Astrocyte (in vitro differentiated cells and primary cell): ENCODE results near the gene HBA2. TPM values are rescaled to one million over a fixed set of nuclear protein-coding genes. Genes with fewer than 3 reads are reported as not detected.

ENCODE experiments used
- DNase-seq: peaks from one replicate; pipeline ENCODE4 v3.0.0-alpha.2; 2010; ENCODE audit warnings: low read depth
- FAIRE-seq: peaks from 2 replicates; lab custom pipeline; 2011; peaks lifted over from hg19 to GRCh38; lab: Jason Lieb, UNC
- H2AFZ ChIP-seq: 2 replicates; pipeline ENCODE4 v1.6.0; 2012; ENCODE audit warnings: low read depth, low read length, inconsistent platforms
- H3K27ac ChIP-seq: 2 replicates; pipeline ENCODE4 v1.5.1; 2011; ENCODE audit warnings: low read depth, low read length, inconsistent platforms
- H3K27me3 ChIP-seq: 2 replicates; pipeline ENCODE4 v1.6.0; 2011; ENCODE audit warnings: low read length, inconsistent platforms; ENCODE audit not compliant: insufficient read depth
- H3K36me3 ChIP-seq: 2 replicates; pipeline ENCODE4 v1.5.1; 2011; ENCODE audit warnings: low read length, inconsistent platforms; ENCODE audit not compliant: insufficient read depth
- H3K4me1 ChIP-seq: 2 replicates; pipeline ENCODE4 v1.5.1; 2011; ENCODE audit warnings: low read length, inconsistent platforms; ENCODE audit not compliant: insufficient read depth
- H3K4me2 ChIP-seq: 2 replicates; pipeline ENCODE4 v1.6.0; 2012; ENCODE audit warnings: low read length, inconsistent platforms
- H3K4me3 ChIP-seq: 2 replicates; pipeline ENCODE4 v1.5.1; 2011; ENCODE audit warnings: low read depth, mild to moderate bottlenecking, low read length, inconsistent platforms; ENCODE audit not compliant: insufficient read depth
- H3K79me2 ChIP-seq: 2 replicates; pipeline ENCODE4 v1.6.0; 2012; ENCODE audit warnings: mild to moderate bottlenecking, low read length, inconsistent platforms; ENCODE audit not compliant: insufficient read depth
- H3K9ac ChIP-seq: 2 replicates; pipeline ENCODE4 v1.6.0; 2012; ENCODE audit warnings: mild to moderate bottlenecking, low read length, inconsistent platforms
- H3K9me3 ChIP-seq: 2 replicates; pipeline ENCODE4 v1.5.1; 2012; ENCODE audit warnings: low read depth, mild to moderate bottlenecking, low read length, inconsistent platforms; ENCODE audit not compliant: insufficient read depth
- H4K20me1 ChIP-seq: 2 replicates; pipeline ENCODE4 v1.6.0; 2012; ENCODE audit warnings: low read length, inconsistent platforms; ENCODE audit not compliant: insufficient read depth
- H3K27ac Mint-ChIP-seq: one replicate; pipeline ENCODE4 v1.8.0; 2021; ENCODE audit warnings: mild to moderate bottlenecking, mixed read lengths; ENCODE audit not compliant: unreplicated experiment
- H3K27me3 Mint-ChIP-seq: one replicate; pipeline ENCODE4 v1.8.0; 2021; ENCODE audit warnings: low read depth, mixed read lengths; ENCODE audit not compliant: unreplicated experiment
- H3K36me3 Mint-ChIP-seq: one replicate; pipeline ENCODE4 v1.8.0; 2021; ENCODE audit warnings: low read depth, mixed read lengths; ENCODE audit not compliant: unreplicated experiment
- H3K4me1 Mint-ChIP-seq: one replicate; pipeline ENCODE4 v1.8.0; 2021; ENCODE audit warnings: low read depth, mixed read lengths; ENCODE audit not compliant: unreplicated experiment
- H3K4me3 Mint-ChIP-seq: one replicate; pipeline ENCODE4 v1.8.0; 2021; ENCODE audit warnings: mild to moderate bottlenecking, moderate library complexity, mixed read lengths; ENCODE audit not compliant: unreplicated experiment
- H3K9me3 Mint-ChIP-seq: one replicate; pipeline ENCODE4 v1.8.0; 2021; ENCODE audit warnings: mild to moderate bottlenecking, mixed read lengths; ENCODE audit not compliant: unreplicated experiment
- CTCF ChIP-seq: IDR thresholded peaks from 2 replicates; pipeline ENCODE4 v1.5.1; 2011; ENCODE audit warnings: low read depth, mild to moderate bottlenecking, inconsistent platforms, low read length, moderate library complexity; ENCODE audit not compliant: insufficient read depth
- EZH2 ChIP-seq: IDR thresholded peaks from 2 replicates; pipeline ENCODE4 v1.6.1; 2012; ENCODE audit warnings: mild to moderate bottlenecking, low read length, inconsistent platforms; ENCODE audit not compliant: insufficient read depth
- total RNA-seq: library from RNA; stranded (reverse); gene quantifications from 2 replicates; pipeline ENCODE4 v1.2.1, GENCODE V29; 2021

The HBA2 gene
- total RNA-seq, 1 donor from 2014 or later, result 1.4 TPM

GRCh38 chr16:144797-145252, 27.9 kb upstream of the HBA2 start:
- Histone ChIP-seq H3K4me2 (no peak overlapping the region), H3K27ac (no peak overlapping the region), H3K9me3 (no peaks in the 10 kb centered on the region), H3K4me1 (peaks cover 7% of the 10 kb centered on the region), H3K79me2 (no peaks in the 10 kb centered on the region), H4K20me1 (no peaks in the 10 kb centered on the region), H3K4me3 (no peak overlapping the region), H3K36me3 (no peaks in the 10 kb centered on the region), H2AFZ (no peak overlapping the region), H3K9ac (no peak overlapping the region), H3K27me3 (peaks cover 3% of the 10 kb centered on the region)
- Mint-ChIP-seq H3K27me3 (peaks cover 21% of the 10 kb centered on the region), H3K4me3 (no peak overlapping the region), H3K4me1 (peaks cover 21% of the 10 kb centered on the region), H3K9me3 (no peaks in the 10 kb centered on the region), H3K27ac (no peak overlapping the region), H3K36me3 (no peaks in the 10 kb centered on the region)
- DNase-seq (no peak), FAIRE-seq (no peak)
- no peak for TF ChIP-seq CTCF
- no peak for TF ChIP-seq EZH2

GRCh38 chr16:146646-147045, 26.0 kb upstream of the HBA2 start:
- H3K4me3 Mint-ChIP-seq, result no peak overlapping the region
- H3K36me3 Mint-ChIP-seq, result no peaks in the 10 kb centered on the region
- H3K27ac Mint-ChIP-seq, result no peak overlapping the region
- H2AFZ ChIP-seq, result no peak overlapping the region
- no peak overlapping the region for H3K4me2 ChIP-seq
- H3K79me2 ChIP-seq, result no peaks in the 10 kb centered on the region
- no peaks in the 10 kb centered on the region for H3K9me3 Mint-ChIP-seq
- H3K36me3 ChIP-seq, result no peaks in the 10 kb centered on the region
- H3K27ac ChIP-seq, result no peak overlapping the region
- no peak for DNase-seq
- FAIRE-seq, result no peak
- no peaks in the 10 kb centered on the region for H3K9me3 ChIP-seq
- H4K20me1 ChIP-seq, result no peaks in the 10 kb centered on the region
- TF ChIP-seq CTCF (no peak), EZH2 (no peak)
- H3K27me3 ChIP-seq, result peaks cover 6% of the 10 kb centered on the region
- H3K9ac ChIP-seq, result no peak overlapping the region
- peaks cover 7% of the 10 kb centered on the region for H3K4me1 ChIP-seq
- H3K4me1 Mint-ChIP-seq, result peaks cover 21% of the 10 kb centered on the region
- peaks cover 21% of the 10 kb centered on the region for H3K27me3 Mint-ChIP-seq
- H3K4me3 ChIP-seq, result no peak overlapping the region

- H3K4me3 ChIP-seq, result no peak overlapping the region
- H3K79me2 ChIP-seq, result no peaks in the 10 kb centered on the region
- H3K4me1 ChIP-seq, result peaks cover 7% of the 10 kb centered on the region
- Mint-ChIP-seq H3K36me3 (no peaks in the 10 kb centered on the region), H3K27me3 (peaks cover 32% of the 10 kb centered on the region), H3K9me3 (no peaks in the 10 kb centered on the region), H3K4me3 (no peak overlapping the region), H3K4me1 (peaks cover 9% of the 10 kb centered on the region), H3K27ac (no peak overlapping the region)
- peak overlapping the region; percentile 7 for H2AFZ ChIP-seq
- FAIRE-seq (no peak), DNase-seq (peak; percentile 17)
- TF ChIP-seq CTCF (no peak), EZH2 (no peak)
- no peaks in the 10 kb centered on the region for H3K9me3 ChIP-seq
- peaks cover 6% of the 10 kb centered on the region for H3K27me3 ChIP-seq
- no peak overlapping the region for H3K27ac ChIP-seq
- no peak overlapping the region for H3K9ac ChIP-seq
- no peaks in the 10 kb centered on the region for H3K36me3 ChIP-seq
- peak overlapping the region; percentile 49 for H3K4me2 ChIP-seq
- H4K20me1 ChIP-seq, result no peaks in the 10 kb centered on the region
These were observed 23.5 kb upstream of the HBA2 start for GRCh38 chr16:149024-149660.
